IMR-90 (cell line): ENCODE results near the gene TCERG1L.

ENCODE experiments used
- POLR2A ChIP-seq: IDR thresholded peaks from 2 replicates; pipeline ENCODE4 v1.6.1; 2012; ENCODE audit warnings: mild to moderate bottlenecking, low read depth, low read length
- RAD21 ChIP-seq: IDR thresholded peaks from 2 replicates; pipeline ENCODE4 v1.6.1; 2012; ENCODE audit warnings: low read length, improper control_type of control experiment
- RCOR1 ChIP-seq: IDR thresholded peaks from 2 replicates; pipeline ENCODE4 v1.6.1; 2012; ENCODE audit warnings: mild to moderate bottlenecking, low read length, improper control_type of control experiment; ENCODE audit not compliant: insufficient replicate concordance
- TF ChIP-seq, protein P1 (sequence below): conservative IDR thresholded peaks from 2 replicates; pipeline ENCODE4 v1.5.1; 2012; ENCODE audit warnings: mild to moderate bottlenecking, low read depth, low read length, improper control_type of control experiment

DNA sequence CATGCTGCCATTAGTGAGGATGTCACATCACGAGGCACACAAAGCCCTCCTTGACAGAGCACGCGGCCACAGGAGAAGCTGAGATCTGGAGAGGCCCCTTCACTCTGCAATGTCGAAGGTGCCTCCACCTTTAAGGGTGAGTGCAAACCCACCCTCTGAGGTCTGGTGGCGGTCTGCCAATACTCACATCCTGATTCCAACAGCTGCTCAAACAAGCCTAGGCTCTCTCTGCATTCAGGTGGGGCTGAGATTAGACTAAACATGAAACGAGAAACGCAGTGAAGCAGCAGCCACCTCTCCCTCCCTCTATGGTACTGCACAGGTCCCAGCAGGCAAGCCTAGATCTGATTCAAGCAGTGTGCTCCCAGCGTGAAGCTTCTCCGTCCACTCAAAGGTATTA lies 151.8 kb downstream of the TCERG1L start:
- TF ChIP-seq RCOR1 (no peak), RAD21 (no peak), POLR2A (no peak)
- TF ChIP-seq, protein P1, sequence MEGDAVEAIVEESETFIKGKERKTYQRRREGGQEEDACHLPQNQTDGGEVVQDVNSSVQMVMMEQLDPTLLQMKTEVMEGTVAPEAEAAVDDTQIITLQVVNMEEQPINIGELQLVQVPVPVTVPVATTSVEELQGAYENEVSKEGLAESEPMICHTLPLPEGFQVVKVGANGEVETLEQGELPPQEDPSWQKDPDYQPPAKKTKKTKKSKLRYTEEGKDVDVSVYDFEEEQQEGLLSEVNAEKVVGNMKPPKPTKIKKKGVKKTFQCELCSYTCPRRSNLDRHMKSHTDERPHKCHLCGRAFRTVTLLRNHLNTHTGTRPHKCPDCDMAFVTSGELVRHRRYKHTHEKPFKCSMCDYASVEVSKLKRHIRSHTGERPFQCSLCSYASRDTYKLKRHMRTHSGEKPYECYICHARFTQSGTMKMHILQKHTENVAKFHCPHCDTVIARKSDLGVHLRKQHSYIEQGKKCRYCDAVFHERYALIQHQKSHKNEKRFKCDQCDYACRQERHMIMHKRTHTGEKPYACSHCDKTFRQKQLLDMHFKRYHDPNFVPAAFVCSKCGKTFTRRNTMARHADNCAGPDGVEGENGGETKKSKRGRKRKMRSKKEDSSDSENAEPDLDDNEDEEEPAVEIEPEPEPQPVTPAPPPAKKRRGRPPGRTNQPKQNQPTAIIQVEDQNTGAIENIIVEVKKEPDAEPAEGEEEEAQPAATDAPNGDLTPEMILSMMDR, result no peak
